Activated CD8-positive, alpha-beta memory T cell treated with anti-CD3 and anti-CD28 coated beads for 48 hours (primary cell): ENCODE data around the gene DVL3.
A peak's percentile ranks its signal among the peaks of the same experiment; 100 is the strongest.
"Not testable (repeated sequence)": the region's sequence is repeated elsewhere in the genome, so short reads cannot be mapped to it uniquely, and the experiment has no call there.

ENCODE experiments used
- DNase-seq, 3 experiments: peaks; one replicate each; pipeline ENCODE4 v3.0.0-alpha.2; 2020; ENCODE audit warnings: low read depth in 2 of 3, low spot score in 2 of 3

DVL3 gene

GRCh38 chr3:184154885-184155643 is at the start of gene DVL3:
DVL3 (plus strand) TSS chr3:184155377; CDS start chr3:184155636, 259 bp downstream.
- DNase-seq, result peak in 1 of 3 experiments; percentile 13

DNA sequence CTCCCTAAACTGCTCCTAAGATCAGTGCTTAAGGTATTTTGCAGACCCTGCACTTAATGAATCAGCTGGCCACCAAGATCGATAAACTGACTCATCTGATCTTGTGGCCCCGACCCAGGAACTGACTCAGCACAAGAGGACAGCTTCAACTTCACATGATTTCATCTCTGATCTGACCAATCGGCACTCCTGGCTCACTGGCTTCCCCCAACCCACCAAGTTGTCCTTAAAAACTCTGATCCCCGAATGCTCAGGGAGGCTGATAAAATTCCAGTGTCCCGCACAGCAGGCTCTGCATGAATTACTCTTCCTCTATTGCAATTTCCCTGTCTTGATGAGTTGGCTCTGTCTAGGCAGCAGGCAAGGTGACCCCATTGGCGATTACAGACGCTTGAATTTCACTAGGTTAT is 44.9 kb upstream of the DVL3 start:
- DNase-seq, result no peak

DNA sequence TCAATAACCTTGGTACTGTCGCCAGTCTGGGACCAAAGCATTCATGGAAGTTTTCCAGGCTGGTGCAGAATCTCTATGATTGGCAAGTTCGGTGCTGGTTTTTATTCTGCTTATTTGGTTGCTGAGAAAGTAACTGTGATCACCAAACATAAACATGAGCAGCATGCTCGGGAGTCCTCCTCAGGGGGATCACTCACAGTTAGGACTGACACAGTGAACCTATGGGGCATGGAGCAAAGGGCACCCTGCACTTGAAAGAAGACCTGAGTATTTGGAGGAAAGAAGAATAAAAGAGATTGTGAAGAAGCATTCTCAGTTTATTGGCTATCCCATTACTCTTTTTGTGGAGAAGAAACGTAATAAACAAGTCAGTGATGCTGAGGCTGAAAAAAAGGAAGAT is 39.2 kb upstream of the DVL3 start:
- no peak for DNase-seq

GRCh38 chr3:184117636-184118035 is 37.5 kb upstream of the DVL3 start:
- DNase-seq, result no peak

DNA sequence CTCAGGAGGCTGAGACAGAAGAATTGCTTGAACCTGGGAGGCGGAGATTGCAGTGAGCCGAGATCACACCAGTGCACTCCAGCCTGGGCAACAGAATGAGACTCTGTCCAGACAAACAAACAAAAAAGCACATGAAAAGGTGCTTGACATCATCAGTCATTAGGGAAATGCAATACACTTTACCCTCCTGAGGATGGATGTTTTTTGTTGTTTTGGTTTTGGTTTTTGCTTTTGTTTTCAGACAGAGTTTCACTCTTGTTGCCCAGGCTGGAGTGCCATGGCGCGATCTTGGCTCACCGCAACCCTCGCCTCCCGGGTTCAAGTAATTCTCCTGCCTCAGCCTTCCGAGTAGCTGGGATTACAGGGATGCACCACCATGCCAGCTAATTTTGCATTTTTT is 34.1 kb upstream of the DVL3 start:
- not testable (repeated sequence) for DNase-seq

GRCh38 chr3:184126006-184126405 is 29.2 kb upstream of the DVL3 start:
- no peak for DNase-seq

- no peak for DNase-seq
Observed at GRCh38 chr3:184129012-184129411, 26.2 kb upstream of the DVL3 start.

- DNase-seq, result no peak
Observed at GRCh38 chr3:184132945-184133344, 22.2 kb upstream of the DVL3 start.

- DNase-seq, result peak in 2 of 3 experiments; percentile 33 to 36
Observed at GRCh38 chr3:184133840-184134745, 21.1 kb upstream of the DVL3 start.

DNA sequence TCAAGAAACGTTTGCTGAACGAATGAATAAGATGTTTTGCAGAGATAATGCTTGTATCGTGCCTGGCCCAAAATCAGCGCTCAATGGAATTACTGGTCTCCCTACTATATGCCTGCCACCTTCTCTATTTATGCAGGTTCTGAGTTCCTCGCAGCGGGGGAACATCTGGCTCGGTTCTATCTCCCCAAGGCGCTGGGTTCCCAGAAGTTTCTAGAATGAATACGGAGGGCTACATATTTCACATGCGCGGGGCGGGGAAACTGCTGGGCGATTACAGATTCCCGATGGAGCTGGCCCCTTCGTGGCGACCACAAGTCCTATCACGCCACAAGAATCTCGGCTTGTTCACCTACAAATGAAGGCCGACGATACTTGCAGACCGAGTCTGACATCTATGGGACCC is 20.4 kb upstream of the DVL3 start:
- DNase-seq, result no peak

DNA sequence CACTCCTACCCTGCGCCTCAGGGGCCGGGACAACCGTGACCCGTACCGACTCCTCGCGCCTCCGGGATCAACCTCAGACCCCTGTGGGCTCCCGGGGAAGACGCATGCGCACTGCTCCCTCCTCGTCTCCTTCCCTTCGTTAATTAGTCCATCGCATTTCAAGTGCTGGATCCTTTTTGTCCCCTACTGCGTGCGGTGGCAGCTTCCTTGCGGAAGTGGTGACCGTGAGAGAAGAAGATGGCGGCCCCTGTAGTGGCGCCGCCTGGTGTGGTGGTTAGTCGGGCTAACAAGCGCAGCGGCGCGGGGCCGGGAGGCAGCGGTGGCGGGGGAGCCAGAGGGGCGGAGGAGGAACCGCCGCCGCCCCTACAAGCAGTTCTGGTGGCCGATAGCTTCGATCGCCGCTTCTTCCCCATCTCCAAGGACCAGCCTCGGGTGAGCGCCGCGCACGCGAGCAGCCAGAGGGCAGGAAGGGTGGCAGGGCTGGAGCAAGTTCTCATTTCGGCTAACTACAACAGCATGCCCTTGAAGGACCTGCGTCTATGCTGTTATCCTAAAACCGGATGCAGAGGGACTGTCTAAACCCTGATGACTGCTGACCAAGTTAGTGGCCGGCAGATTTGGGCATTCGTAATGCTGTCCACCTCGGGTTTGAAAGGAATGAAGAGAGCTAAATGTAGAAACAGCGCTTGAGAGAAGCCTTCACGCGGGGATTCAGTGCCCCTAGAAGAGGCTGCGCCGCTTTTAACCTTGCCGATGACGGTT is 19.8 kb upstream of the DVL3 start, which contains the start of gene EIF2B5:
Gene EIF2B5 (plus strand): TSS at position 210 of the 762 bp plus-strand sequence. CDS start 28 bp downstream, at position 238.
- DNase-seq, result peak; percentile 71 to 77 (median 71)

GRCh38 chr3:184135911-184136260 is 19.3 kb upstream of the DVL3 start:
- DNase-seq, result no peak

DNA sequence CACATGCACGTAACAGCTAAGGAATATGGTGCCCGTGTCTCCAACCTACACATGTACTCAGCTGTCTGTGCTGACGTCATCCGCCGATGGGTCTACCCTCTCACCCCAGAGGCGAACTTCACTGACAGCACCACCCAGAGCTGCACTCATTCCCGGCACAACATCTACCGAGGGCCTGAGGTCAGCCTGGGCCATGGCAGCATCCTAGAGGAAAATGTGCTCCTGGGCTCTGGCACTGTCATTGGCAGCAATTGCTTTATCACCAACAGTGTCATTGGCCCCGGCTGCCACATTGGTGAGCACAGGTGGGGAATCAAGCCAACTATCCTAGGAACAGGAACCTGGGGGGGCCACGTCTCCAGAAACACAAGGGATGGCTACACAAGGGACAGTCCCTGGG is 14.7 kb upstream of the DVL3 start:
- DNase-seq, result no peak

DNA sequence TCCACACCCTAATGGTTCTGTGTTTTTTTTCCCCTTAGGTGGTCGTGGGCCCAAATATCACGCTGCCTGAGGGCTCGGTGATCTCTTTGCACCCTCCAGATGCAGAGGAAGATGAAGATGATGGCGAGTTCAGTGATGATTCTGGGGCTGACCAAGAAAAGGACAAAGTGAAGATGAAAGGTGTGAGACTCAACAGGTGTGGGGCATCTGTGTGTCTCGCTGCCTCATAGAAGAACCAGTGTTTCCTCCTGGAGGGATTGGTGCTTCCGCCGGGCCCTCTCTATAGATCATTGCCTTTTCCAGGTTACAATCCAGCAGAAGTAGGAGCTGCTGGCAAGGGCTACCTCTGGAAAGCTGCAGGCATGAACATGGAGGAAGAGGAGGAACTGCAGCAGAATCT is 13.0 kb upstream of the DVL3 start:
- no peak for DNase-seq

DNA sequence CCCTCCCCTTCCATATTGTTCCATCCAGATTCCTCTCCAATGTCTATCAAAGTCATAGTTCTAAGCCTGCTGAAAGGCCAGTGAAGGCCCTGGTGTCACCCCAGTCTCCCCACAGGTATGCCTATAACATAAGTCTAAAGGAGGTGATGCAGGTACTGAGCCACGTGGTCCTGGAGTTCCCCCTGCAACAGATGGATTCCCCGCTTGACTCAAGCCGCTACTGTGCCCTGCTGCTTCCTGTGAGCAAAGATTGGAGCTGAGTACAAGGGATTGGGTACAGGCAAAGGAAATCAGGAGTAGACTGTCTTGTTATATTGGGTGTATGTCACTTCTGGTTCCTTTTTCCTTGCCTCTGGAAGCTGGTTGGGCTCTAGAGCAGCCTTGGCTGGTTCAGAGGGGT is 11.8 kb upstream of the DVL3 start:
- no peak for DNase-seq

GRCh38 chr3:184144505-184144904 is 10.7 kb upstream of the DVL3 start:
- no peak for DNase-seq

GRCh38 chr3:184145111-184145524 is 10.1 kb upstream of the DVL3 start:
- DNase-seq, result no peak

DNA sequence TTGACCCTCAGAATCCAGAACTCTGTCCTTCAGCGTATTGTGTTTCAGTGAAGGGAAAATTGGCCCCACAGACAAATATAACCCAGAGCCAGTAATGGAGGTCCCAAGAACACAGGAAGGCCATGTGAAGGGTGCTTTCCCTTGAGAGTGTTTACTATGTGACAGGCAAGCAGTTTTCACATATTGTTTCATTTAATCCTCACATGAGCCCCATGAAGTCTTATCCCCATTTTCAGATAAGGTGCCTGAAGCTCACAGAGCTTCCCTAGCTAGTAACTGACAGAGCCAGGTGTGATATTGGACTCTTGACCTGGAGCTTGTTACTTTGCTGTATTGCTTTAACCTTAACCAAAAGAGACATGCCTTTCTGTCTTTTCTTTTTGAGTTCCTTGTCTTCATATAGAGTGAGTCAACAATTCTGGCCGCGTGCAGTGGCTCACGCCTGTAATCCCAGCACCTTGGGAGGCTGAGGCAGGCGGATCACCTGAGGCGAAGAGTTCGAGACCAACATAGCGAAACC is 9.4 kb upstream of the DVL3 start:
- DNase-seq, result no peak

GRCh38 chr3:184148076-184148475 is 7.1 kb upstream of the DVL3 start:
- DNase-seq, result no peak

- DNase-seq, result no peak
Observed at GRCh38 chr3:184149123-184149522, 6.1 kb upstream of the DVL3 start.

- DNase-seq, result not testable (repeated sequence)
Observed at GRCh38 chr3:184149770-184150169, 5.4 kb upstream of the DVL3 start.
